Fibroblast of pulmonary artery (primary cell): ENCODE measurements around the gene TMEM272.

Experiments used
- DNase-seq: peaks from one replicate; pipeline ENCODE4 v3.0.0-alpha.2; 2010; ENCODE audit warnings: low read depth
- H3K4me3 ChIP-seq: replicated peaks from 2 replicates; pipeline ENCODE4 v1.5.1; 2011; ENCODE audit warnings: low read depth, mild to moderate bottlenecking, control low read depth, low read length, moderate library complexity
- TF ChIP-seq, protein P1 (sequence below): IDR thresholded peaks from 2 replicates; pipeline ENCODE4 v1.5.1; 2011; ENCODE audit warnings: mild to moderate bottlenecking, control low read depth, low read length, inconsistent platforms; ENCODE audit errors: missing control alignments

Gene TMEM272

DNA sequence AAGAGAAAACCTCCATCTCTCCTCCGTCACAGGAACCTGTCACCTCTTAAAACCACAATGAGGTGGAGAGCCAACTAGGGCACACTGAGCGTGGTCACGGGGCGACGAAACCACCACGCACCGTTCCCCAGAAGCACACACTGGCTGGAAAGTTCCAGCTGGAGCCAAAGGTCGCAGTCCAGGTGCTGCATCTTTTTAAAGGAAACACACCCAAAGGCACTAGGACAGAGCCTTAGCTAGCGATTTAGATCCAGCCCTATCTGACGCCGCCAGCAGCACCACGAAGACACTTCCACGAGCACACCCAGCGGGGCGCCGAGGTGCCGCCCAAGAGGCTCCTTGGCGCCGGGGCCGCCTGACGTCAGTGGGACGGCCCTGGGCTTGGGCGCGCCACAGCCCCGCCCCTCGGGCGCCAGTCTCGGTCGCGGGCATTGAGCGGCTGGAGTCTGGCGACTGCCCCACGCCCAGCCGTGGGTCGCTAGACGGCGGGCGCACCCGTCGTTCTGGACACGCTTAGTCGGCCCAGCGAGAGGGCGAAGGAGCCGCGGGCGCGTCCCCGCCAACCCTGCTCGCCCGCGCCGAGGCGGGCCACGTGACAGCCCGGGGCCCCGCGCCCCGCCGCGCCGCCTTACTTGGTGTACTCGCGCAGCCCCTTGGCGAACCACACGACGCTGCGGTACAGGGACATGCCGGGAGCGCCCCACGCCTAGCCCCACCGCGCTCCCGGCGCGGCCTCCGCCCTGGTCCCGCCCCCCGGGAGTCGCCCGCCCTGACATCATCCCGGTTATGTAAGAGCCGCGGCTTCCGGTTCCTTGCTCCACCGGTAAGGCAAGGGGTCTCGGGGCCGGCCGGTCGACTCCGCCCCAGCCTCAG lies 41.3 kb downstream of the TMEM272 start, which contains the start of gene DHRS12:
TSS of gene DHRS12 (minus strand) at position 742 of the 873 bp plus-strand sequence. CDS start 4,504 bp downstream, outside the sequence.
- TF ChIP-seq, protein P1, sequence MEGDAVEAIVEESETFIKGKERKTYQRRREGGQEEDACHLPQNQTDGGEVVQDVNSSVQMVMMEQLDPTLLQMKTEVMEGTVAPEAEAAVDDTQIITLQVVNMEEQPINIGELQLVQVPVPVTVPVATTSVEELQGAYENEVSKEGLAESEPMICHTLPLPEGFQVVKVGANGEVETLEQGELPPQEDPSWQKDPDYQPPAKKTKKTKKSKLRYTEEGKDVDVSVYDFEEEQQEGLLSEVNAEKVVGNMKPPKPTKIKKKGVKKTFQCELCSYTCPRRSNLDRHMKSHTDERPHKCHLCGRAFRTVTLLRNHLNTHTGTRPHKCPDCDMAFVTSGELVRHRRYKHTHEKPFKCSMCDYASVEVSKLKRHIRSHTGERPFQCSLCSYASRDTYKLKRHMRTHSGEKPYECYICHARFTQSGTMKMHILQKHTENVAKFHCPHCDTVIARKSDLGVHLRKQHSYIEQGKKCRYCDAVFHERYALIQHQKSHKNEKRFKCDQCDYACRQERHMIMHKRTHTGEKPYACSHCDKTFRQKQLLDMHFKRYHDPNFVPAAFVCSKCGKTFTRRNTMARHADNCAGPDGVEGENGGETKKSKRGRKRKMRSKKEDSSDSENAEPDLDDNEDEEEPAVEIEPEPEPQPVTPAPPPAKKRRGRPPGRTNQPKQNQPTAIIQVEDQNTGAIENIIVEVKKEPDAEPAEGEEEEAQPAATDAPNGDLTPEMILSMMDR, result no peak
- peak; percentile 77 for DNase-seq
- H3K4me3 ChIP-seq, result peak within 1 kb of the TSS; percentile 70

- DNase-seq, result no peak
- TF ChIP-seq, protein P1, result no peak
- H3K4me3 ChIP-seq, result peak overlapping the region; percentile 70
These were observed 42.2 kb downstream of the TMEM272 start for GRCh38 chr13:51802631-51803418.

DNA sequence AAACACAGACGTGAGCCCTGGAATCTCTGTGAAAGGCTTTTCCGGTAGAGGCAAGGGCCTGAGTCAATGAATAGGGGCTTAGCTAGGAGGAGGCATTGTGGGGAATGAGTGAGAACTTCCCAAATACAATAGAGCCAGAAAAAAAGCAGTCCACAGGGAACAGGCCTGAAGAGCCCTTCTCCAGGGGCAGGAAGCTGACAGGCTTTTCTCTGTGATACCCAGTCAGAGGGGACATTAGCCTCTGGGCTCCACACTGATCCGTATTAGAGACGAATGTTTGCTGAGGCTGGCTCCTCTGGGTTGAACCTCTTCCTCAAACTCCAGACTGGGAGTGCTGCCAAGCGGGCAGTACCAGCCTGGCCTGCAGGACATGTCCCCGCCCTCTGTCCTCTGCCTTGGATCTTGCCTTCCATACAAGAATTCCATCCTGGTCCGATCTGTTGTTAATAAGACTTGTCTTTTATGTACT lies 43.3 kb downstream of the TMEM272 start:
- H3K4me3 ChIP-seq, result no peak overlapping the region
- TF ChIP-seq, protein P1, result no peak
- DNase-seq, result no peak

DNA sequence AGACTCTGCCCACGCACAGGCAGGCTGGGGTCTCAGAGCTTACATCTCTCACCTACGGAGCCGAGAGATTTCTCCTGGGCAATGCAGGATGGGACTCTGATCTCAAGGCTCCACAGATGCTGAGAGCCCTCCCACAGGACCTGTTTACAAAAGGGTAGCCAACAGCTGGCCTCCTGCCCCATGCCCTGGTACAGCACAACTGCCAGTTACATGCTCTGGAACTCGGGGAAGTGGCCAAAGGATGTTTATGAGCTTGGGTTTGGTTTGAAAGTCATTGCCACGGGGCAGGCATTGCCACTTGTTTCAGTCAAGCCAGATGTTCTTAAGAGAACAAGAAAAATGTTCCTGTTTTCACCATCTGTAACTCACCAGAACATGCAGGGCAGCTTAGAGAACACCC lies 44.5 kb downstream of the TMEM272 start:
- no peak overlapping the region for H3K4me3 ChIP-seq
- DNase-seq, result no peak
- TF ChIP-seq, protein P1, result no peak

- TF ChIP-seq, protein P1, result no peak
- H3K4me3 ChIP-seq, result no peak overlapping the region
- no peak for DNase-seq
These were observed 45.7 kb downstream of the TMEM272 start for GRCh38 chr13:51799261-51799660.

GRCh38 chr13:51797664-51798488 lies 47.1 kb downstream of the TMEM272 start:
- H3K4me3 ChIP-seq, result no peak overlapping the region
- TF ChIP-seq, protein P1, result peak; percentile 54
- peak; percentile 75 for DNase-seq
